CD4-positive, alpha-beta T cell treated with Interferon gamma for 1 hour (primary cell): ENCODE results near the gene DUSP18.
"Not testable (repeated sequence)": the region's sequence is repeated elsewhere in the genome, so short reads cannot be mapped to it uniquely, and the experiment has no call there.

Experiments
- DNase-seq: peaks from one replicate; pipeline ENCODE4 v3.0.0-alpha.2; 2020

Gene DUSP18

DNA sequence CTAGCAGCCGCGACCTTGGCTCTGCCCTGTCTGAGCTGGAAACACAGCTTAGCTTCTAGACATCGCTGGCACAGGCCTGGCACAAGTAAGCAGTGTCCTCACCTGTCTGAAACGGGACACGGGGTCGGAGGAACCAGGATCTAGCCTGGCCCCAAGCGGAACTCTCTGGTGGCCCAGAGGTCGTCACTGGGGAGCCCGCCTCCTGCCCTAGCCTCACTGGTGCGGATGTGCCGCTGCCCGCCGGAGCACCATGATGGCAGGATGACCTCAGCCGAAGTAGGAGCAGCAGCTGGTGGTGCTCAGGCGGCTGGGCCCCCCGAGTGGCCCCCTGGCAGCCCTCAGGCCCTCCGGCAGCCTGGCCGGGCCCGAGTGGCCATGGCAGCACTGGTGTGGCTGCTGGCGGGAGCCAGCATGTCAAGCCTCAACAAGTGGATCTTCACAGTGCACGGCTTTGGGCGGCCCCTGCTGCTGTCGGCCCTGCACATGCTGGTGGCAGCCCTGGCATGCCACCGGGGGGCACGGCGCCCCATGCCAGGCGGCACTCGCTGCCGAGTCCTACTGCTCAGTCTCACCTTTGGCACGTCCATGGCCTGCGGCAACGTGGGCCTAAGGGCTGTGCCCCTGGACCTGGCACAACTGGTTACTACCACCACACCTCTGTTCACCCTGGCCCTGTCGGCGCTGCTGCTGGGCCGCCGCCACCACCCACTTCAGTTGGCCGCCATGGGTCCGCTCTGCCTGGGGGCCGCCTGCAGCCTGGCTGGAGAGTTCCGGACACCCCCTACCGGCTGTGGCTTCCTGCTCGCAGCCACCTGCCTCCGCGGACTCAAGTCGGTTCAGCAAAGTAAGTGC, 31.2 kb downstream of the DUSP18 start:
- no peak for DNase-seq

DNA sequence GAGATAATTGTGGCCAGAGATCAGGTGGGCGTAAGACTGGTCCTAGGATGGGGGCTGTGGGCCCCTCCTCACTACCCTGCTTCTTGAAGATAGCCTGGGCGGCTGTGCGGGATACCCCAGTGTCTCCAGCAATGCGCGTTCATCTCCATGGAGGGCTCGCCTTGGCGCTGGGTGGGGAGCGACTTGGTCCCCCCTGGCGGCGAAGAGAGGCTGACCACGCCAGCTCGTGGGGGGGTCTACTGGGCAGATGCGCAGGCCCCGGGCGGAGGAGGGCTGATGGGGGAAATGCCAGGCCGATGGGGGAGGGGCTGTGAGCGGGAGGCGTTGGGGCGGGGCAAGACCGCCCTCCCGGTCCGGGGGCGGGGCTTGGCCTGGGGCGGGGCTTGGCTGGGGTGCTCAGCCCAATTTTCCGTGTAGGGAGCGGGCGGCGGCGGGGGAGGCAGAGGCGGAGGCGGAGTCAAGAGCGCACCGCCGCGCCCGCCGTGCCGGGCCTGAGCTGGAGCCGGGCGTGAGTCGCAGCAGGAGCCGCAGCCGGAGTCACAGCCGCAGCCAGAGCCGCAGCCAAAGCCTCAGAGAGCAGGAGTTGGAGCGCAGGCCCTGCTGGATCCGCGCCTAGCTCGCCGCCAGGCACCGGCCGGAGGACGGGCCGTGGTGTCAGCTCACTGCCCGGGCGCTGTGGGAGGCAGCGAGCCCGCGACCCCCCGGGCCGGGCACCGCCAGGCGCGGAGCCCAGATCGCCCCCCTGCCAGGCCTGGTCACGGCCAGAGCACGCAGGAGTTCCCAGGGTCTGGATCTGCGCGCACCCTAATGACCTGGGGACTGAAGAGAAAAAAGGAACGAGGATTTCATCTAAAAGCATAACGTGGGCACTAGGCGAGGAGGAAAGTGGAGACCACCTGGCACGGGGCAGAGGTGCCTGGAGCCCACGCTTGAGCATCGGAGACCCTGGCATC, 32.1 kb downstream of the DUSP18 start, which contains the start of gene SLC35E4:
TSS of gene SLC35E4 (plus strand) at position 509 of the 953 bp plus-strand sequence. CDS start 670 bp downstream, outside the sequence.
- peak; percentile 92 for DNase-seq

DNA sequence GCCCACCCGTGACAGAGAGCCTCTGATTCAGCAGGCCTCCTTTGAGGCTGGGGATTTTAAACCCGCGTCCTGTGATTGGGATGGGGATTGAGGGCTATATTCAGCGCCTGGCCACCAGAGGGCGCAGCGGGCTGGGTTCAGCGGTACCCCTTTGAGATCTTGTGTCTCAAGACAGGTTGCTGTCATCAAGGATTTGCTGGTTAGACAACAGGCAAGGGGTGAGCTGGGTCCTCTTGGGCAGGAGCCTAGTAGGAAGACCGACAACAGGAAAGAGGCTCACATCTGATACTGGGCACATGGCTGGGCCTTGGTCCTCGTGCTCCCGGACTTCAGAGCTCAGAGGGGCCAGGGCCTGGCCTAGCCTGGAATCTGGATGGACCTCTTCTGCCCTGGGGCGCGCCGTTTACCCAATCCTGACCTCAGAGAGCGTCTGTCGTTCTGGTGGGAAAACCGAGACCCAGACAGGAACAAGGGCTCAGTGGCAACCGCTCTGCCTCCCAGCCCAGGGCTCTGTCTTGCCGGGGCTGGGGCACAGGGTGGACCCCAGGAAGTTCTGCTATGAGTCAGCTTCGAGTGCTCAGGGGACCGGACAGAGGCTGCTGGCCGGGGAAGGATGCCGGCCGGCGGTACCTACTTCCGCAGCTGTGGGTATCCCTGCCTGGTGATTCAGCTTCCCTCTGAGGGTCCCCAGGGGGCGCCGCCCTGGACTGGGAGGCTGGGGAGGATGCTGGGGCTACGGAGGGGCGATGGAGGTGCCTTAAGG, 33.0 kb downstream of the DUSP18 start:
- DNase-seq, result peak; percentile 85

GRCh38 chr22:30631469-30631868, 36.2 kb downstream of the DUSP18 start:
- not testable (repeated sequence) for DNase-seq

GRCh38 chr22:30628491-30628890, 39.2 kb downstream of the DUSP18 start:
- DNase-seq, result no peak

DNA sequence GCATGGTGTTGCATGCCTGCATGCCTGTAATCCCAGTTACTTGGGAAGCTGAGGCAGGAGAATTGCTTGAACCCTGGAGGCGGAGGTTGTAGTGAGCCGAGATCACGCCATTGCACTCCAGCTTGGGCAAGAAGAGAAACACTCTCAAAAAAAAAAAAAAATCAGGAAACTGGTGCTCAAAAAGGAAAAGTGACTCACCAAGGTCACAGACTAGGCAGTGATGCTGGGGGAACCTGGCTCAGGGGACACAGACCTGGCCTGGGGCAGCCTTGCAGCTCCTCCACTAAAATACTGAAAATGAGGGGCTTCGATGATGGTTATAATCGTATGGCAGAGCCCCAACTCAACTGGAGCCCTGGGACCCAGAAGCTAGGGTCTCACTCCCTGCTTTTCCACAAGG, 40.2 kb downstream of the DUSP18 start:
- DNase-seq, result no peak

DNA sequence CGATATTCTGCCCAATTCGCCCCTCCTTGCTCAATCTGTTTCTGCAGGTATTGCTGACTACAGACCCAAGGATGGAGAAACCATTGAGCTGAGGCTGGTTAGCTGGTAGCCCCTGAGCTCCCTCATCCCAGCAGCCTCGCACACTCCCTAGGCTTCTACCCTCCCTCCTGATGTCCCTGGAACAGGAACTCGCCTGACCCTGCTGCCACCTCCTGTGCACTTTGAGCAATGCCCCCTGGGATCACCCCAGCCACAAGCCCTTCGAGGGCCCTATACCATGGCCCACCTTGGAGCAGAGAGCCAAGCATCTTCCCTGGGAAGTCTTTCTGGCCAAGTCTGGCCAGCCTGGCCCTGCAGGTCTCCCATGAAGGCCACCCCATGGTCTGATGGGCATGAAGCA, 41.3 kb downstream of the DUSP18 start:
- DNase-seq, result no peak

DNA sequence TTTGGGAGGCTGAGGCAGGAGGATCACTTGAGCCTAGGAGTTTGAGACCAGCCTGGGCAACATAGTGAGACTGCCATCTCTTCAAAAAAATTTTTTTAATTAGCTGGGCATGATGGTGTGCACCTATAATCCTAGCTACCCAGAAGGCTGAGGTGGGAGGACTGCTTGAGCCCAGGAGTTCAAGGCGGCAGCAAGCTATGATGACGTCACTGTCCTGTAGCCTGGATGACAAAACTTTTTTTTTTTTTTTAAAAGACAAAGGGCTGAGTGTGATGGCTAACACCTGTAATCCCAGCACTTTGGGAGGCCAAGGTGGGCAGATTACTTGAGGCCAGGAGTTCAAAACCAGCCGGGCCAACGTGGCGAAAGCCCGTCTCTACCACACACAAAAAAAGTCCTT, 47.8 kb downstream of the DUSP18 start:
- DNase-seq, result not testable (repeated sequence)

- no peak for DNase-seq
Observed at GRCh38 chr22:30617819-30618218, 49.9 kb downstream of the DUSP18 start.

DNA sequence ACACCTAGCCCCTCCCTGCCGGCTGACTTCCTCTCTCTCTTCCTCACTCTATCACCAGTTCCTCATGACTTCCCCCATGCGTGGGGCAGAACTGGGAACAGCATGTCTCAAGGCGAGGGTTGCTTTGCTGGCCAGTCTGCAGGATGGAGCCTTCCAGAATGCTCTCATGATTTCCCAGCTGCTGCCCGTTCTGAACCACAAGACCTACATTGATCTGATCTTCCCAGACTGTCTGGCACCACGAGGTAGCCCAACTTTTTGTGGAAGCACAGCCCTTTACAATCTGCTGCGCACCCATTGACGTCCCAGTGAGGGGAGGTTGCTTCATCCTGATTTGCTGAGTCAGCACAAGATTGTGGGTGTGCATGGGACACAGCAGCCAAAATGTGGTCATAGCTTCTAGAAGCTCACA, 52.1 kb downstream of the DUSP18 start:
- DNase-seq, result peak; percentile 13

- DNase-seq, result no peak
Observed at GRCh38 chr22:30614879-30615278, 52.8 kb downstream of the DUSP18 start.

DNA sequence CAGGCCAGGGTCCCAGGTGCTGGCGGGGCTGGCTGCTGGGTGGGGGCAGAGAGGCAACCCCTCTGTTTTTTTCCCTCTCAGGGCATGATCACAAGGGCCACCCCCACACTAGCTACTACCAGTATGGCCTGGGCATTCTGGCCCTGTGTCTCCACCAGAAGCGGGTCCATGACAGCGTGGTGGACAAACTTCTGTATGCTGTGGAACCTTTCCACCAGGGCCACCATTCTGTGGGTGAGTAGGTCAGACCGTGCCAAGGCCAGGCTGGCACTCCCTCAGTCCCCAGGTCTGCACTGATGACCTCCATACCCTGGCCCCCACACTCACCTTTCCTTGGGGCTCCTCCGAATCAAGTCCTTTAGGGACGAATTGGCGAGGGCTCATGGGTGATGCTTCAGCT, 53.4 kb downstream of the DUSP18 start:
- DNase-seq, result no peak

GRCh38 chr22:30612789-30613188, 54.9 kb downstream of the DUSP18 start:
- DNase-seq, result no peak
